HG02981 (cell line): Measurements from ENCODE around the gene SLC36A3.
"Not testable (repeated sequence)": the region's sequence is repeated elsewhere in the genome, so short reads cannot be mapped to it uniquely, and the experiment has no call there.

Experiments
- ATAC-seq: cut with Tn5 transposase; IDR thresholded peaks from one replicate; pipeline ENCODE4 v1.9.1; 2021; ENCODE audit warnings: mild to moderate bottlenecking, moderate library complexity; ENCODE audit not compliant: unreplicated experiment

SLC36A3 gene

DNA sequence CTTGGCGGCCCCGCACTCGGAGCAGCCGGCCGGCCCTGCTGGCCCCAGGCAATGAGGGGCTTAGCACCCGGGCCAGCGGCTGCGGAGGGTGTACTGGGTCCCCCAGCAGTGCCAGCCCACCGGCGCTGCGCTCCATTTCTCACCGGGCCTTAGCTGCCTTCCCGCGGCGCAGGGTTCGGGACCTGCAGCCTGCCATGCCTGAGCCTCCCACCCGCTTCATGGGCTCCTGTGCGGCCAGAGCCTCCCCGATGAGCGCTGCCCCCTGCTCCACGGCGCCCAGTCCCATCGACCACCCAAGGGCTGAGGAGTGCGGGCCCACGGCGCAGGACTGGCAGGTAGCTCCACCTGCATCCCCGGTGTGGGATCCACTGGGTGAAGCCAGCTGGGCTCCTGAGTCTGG lies 5.7 kb upstream of the SLC36A3 start:
- ATAC-seq: not testable (repeated sequence)

GRCh38 chr5:151298063-151298855 lies 5.3 kb downstream of the SLC36A3 start:
- ATAC-seq: no peak

DNA sequence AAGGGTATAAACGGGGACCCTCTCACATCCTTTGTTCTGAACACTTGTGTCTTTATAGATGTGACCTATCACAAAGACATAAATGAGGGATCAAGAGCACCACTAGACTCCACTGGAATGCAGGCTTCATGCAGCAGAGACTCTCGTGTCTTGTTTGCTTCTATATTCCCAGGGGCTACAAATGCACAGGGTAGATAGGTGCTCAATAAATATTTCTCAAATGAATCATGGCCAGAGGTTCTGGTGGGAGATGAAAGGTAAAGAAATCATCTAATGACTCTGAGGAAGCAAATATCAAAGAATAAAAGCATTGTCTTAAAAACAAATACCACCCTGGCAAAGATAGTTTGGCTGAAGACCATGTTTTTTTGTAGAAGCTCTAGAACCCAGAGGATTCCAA lies 6.6 kb downstream of the SLC36A3 start:
- no peak for ATAC-seq

DNA sequence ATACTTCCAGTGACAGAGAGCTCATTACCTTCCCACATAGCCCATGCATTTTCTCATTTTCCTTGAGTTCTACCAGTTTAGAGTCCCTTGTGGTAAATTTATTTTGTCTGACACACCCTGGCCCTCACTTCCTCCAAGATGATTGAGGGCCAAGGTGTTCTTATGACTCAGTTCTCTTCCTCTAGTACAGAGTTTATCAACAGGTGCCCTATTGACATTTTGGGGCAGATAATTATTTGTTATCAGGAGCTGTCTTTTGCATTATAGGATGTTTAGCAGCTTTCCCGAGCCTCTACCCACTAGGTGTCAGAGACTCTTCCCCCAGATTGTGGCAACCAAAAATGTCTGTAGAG lies 7.1 kb downstream of the SLC36A3 start:
- no peak for ATAC-seq

- ATAC-seq: no peak
Observed at GRCh38 chr5:151295791-151296477, 7.6 kb downstream of the SLC36A3 start.

DNA sequence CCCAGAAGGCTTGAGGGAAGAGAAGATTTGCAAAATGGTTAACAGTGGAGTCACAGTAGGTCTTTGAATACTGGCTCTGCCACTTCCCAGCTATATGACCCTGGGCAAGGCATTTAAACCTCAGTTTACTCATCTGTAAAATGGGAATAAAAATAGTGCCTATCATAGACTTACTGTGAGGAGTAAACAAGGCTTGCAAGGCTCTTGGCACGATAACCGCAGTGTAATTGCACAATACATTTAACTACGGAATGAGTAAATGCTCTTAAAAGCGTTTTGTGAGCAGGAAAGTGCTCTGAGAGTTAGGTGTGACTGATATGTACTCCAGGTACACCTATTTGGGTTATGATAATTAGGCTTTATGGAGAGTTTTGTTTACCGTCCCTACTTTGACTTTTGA lies 8.4 kb downstream of the SLC36A3 start:
- no peak for ATAC-seq

DNA sequence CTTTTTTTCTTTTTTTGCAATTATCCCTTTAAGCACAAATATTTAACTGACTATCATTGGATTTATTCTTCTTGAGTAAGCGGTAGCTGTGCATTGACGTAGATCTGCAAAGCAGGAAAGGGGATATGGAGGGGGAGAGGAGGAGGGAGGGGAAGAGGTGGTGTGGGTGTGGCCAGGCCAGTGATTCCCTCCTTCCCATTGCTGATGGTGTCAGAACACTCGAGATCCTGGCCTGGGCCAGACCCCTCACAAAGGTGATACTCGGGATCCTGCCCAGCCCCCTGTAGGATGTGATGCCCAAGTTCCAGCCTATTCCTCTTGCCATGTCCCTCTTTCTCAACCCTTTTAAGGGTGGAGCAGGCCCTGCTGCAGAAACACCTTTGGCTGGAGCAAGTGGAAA lies 9.9 kb downstream of the SLC36A3 start:
- ATAC-seq: no peak

DNA sequence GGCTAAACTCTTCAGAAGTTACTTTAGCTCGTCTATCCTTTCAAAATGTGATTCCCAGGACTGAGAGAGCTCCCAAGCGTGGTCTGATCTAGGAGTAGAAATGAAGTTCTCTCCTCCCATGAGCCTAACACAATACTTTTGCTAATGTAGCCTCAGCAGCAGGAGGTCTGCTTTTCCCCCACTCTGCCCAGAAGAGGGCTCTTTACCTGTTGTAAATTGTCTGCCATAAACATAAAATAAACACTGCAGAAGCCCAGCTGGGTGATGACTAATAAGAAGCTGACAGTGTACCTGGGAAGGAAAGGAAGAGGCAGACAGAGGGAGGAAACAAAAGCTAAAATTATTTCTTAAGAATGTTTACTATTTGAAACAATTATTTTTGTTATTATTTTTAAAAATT lies 15.4 kb downstream of the SLC36A3 start:
- no peak for ATAC-seq

GRCh38 chr5:151286246-151286645 lies 17.3 kb downstream of the SLC36A3 start:
- ATAC-seq: no peak

- ATAC-seq: no peak
Observed at GRCh38 chr5:151285683-151286082, 17.9 kb downstream of the SLC36A3 start.

DNA sequence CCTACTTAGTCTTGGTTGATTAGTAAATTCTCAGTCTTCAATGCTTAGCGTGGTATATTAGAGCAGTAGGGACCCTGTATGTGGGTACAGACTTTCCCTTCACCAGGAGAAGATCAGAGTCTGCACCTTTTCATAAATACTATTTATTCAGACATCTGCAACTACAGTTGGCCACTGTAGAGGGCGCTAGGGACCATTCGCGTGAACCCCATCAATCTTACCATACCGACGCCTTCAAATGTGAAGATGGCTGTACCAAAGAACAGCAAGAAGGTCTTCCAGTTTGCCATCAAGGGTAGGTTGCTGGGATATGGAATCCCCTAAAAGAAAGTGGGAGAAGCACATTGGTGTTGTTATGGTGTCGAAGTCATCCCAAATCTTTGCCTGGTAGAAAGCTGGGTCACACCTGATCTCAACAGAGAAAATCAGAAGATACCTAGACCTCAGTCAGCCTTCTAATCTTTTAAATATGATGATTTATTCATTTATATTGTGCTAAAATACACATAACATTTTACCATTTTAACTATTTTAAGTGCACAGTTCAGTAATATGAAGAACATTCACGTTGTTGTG lies 19.1 kb downstream of the SLC36A3 start:
- ATAC-seq: no peak

GRCh38 chr5:151283120-151283825 lies 20.3 kb downstream of the SLC36A3 start:
- ATAC-seq: no peak

GRCh38 chr5:151281001-151281639 lies 22.4 kb downstream of the SLC36A3 start:
- no peak for ATAC-seq

DNA sequence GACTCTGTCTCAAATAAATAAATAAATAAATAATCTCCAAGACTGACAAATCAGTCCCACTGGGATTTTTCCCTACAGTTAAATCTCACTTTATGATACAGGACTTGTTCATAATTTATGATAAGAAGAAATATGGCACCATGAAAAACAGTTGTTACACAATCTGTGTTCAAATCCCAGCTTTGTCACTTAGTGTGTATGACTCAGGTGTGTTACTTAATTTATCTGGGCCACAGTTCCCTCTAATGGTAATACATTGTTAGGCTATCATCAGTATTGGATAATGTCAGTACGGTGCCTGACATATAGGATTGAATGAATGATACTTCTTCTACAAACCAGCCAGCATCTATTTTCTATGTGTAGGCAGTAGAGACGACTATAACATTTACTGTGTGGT lies 23.1 kb downstream of the SLC36A3 start:
- no peak for ATAC-seq

GRCh38 chr5:151278845-151279244 lies 24.7 kb downstream of the SLC36A3 start:
- no peak for ATAC-seq

- no peak for ATAC-seq
Observed at GRCh38 chr5:151275803-151276202, 27.8 kb downstream of the SLC36A3 start.

DNA sequence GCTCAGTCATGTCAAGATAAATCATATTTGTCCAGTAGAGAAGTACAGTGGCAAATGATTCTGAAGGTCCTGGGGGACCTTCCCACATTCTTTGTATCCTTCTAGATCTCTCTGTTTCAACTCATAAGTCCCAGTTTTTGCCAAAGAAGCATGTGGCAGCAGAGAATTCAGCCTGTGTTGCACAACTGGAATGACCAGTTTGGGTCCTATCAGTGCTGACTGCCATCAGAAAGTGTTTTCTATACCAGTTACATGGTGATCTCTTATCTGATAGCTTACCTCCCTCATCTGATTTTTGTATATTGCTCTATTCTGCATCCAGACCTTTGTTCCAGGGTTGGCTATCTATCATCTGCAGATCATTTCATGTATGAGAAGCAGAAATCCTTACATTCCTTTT lies 28.9 kb downstream of the SLC36A3 start:
- no peak for ATAC-seq

DNA sequence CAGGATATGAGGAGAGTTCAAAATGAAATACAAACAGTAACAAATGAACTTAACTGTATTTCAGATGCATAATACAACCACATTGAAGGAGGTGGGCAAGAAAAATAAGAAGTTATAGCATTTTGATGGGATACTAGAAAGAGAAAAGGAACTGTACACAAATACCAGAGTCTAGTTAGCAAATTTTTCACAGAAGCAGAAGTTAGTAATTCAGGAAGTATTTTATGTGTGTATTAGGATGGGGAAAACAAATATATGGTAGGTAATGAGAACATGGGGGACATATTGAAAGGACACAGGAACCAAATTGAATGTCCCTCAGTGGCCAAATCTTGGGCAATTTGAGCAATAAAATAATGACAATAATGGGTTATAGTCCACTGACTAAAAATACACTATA lies 32.2 kb downstream of the SLC36A3 start:
- no peak for ATAC-seq

DNA sequence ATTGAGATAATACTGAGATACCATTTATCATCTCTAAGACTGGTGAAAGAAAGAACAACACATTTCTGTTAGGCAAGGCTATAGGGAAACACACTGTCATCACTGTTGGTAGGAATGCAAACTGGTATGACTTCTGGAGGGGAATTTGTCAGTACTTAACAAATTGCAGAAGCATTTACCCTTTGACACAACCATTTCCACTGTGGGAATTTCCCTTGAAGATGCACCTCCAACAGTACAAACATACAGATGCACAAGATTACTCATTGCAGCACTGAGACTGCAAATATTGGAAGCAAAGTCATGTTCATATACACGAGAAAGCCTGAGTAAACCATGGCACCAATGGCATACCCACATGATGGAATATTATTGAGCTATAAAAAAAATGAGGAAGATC lies 33.0 kb downstream of the SLC36A3 start:
- ATAC-seq: peak; percentile 80

DNA sequence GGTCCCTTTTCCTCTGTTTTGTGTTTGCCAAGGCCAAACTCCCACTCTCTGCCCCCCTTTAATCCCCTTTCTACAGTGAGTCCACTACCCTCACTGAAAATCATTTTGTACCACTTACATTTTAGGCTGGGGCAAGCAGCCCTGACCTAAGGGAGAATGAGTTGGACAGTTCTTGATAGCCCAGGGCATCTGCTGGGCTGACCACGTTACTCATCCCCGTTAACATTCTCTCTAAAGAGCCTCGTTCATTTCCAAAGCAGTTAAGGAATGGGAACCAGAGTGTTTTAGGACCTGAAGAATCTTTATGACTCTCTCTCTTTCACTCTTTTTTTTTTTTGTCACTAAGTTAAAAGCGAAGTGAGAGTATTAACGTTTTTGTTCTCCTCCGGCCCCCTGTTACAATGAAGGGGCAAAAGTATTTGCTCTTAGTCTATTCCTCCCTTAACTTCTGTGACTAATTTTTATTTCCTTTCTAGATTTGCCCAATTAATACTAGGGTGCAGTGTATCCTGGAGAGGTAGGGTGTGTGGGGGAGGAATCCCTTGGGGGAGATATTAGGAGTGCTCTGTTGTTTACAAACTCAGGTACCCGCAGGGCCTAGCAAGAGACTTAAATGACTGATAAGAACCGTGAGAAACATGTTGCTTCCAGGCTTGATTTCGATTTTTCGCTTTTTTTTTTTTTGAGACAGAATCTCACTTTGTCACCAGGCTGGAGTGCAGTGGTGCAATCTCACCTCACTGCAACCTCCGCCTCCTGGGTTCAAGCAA lies 35.9 kb downstream of the SLC36A3 start:
- ATAC-seq: no peak
